Effector memory CD4-positive, alpha-beta T cell (primary cell): ENCODE data around the gene SMIM10L1.

ENCODE experiments used
- DNase-seq, 3 donors: peaks; one replicate each; pipeline ENCODE4 v3.0.0-alpha.2; 2020
- H3K27ac ChIP-seq: 2 replicates; pipeline ENCODE4 v1.7.0; 2013; ENCODE audit warnings: mild to moderate bottlenecking, low read length, moderate library complexity; ENCODE audit not compliant: insufficient read depth, poor library complexity, severe bottlenecking
- H3K27me3 ChIP-seq: replicated peaks from 2 replicates; pipeline ENCODE4 v1.7.0; 2013; ENCODE audit warnings: mild to moderate bottlenecking, low read length; ENCODE audit not compliant: insufficient read depth, control insufficient read depth, poor library complexity, severe bottlenecking
- H3K36me3 ChIP-seq: 2 replicates; pipeline ENCODE4 v1.7.0; 2013; ENCODE audit warnings: mild to moderate bottlenecking, low read length, moderate library complexity; ENCODE audit not compliant: control insufficient read depth, insufficient read depth
- H3K4me1 ChIP-seq: 2 replicates; pipeline ENCODE4 v1.7.0; 2013; ENCODE audit warnings: low read length, mild to moderate bottlenecking; ENCODE audit not compliant: control insufficient read depth, insufficient read depth, poor library complexity, severe bottlenecking
- H3K4me3 ChIP-seq: 2 replicates; pipeline ENCODE4 v1.7.0; 2013; ENCODE audit warnings: low read length, low read depth, mild to moderate bottlenecking; ENCODE audit not compliant: insufficient read depth, poor library complexity, severe bottlenecking
- H3K9me3 ChIP-seq: 2 replicates; pipeline ENCODE4 v1.7.0; 2013; ENCODE audit warnings: mild to moderate bottlenecking, low read length, moderate library complexity; ENCODE audit not compliant: control insufficient read depth

Gene SMIM10L1

DNA sequence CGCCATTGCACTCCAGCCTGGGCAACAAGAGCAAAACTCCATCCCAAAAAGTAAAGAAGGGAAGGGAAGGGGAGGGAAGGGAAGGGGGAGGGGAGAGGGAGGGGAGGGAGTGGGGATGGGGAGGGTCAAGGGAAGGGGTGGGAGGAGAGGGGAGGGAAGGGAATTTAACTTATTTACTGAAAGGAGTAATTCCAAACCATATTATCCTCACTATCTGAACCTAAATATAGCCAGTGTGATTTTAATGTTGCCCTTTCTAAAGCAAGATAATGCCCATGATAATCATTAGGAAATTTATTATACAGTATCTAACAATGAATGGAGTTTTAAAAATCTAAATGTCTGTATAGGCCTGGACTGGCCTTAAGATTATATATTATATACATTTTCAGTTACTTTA lies 7.3 kb downstream of the SMIM10L1 start:
- DNase-seq: no peak
- H3K4me3 ChIP-seq: no peak overlapping the region
- no peaks in the 10 kb centered on the region for H3K9me3 ChIP-seq
- no peaks in the 10 kb centered on the region for H3K27me3 ChIP-seq
- H3K27ac ChIP-seq: no peak overlapping the region
- no peaks in the 10 kb centered on the region for H3K4me1 ChIP-seq
- H3K36me3 ChIP-seq: peaks cover 3% of the 10 kb centered on the region

DNA sequence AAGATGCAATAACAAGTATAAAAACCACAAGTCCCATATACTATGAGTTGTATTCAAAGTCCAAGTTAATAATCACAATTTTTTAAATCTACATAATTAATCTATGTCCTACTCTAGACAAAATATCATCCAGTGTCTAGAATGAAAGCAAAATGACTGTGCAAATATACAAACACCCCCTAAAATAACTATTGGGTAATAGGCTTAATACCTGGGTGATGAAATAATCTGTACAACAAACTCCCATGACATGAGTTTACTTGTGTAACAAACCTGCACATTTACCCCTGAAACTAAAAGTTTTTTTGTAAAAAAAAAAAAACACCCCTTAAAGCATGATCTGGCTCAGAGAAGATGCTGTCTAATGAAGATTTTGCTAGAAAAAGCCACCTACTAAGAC lies 11.5 kb downstream of the SMIM10L1 start:
- H3K9me3 ChIP-seq: no peaks in the 10 kb centered on the region
- no peaks in the 10 kb centered on the region for H3K4me1 ChIP-seq
- no peaks in the 10 kb centered on the region for H3K27me3 ChIP-seq
- H3K36me3 ChIP-seq: no peaks in the 10 kb centered on the region
- no peak for DNase-seq
- no peak overlapping the region for H3K27ac ChIP-seq
- H3K4me3 ChIP-seq: no peak overlapping the region

DNA sequence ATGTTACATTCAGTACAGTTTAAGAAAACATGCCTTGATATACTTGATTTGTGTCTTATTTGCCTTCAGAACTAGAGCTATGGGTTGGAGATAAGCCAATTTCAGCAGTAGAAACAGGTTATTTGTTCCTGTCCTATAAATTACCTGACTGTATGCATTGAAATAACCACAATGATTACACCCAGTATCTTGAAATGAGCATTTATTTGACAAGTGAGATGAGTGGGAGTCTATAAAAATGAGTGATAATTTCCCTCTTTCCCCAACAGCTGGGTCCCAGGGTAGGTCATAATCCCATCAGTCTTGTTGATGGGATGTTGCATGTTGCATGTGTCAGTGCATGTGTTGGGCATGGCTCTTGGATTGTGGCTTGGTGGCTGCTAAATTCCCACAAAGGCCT lies 12.0 kb downstream of the SMIM10L1 start:
- no peak overlapping the region for H3K4me3 ChIP-seq
- no peaks in the 10 kb centered on the region for H3K36me3 ChIP-seq
- DNase-seq: no peak
- no peaks in the 10 kb centered on the region for H3K4me1 ChIP-seq
- no peak overlapping the region for H3K27ac ChIP-seq
- no peaks in the 10 kb centered on the region for H3K9me3 ChIP-seq
- H3K27me3 ChIP-seq: no peaks in the 10 kb centered on the region

DNA sequence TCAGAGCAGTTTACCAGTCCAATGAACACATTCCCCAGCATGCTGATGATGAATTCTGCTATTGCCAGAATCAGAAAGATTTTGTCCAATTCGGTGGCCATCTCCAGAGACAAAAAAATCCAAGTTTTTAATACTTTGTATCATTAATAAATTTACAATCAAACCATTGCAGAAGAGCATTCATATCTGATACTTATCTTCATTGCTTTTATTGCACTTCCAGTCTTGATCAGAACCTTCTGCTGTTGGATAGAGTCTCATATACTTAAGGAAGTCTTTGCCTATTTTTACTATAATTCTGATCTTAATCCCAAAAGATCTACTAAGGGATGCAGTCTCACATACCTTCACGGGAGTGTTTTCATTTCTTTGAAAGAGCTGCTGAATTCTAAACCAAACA lies 15.8 kb downstream of the SMIM10L1 start, which contains the start of gene TAS2R42:
TAS2R42 (minus strand) TSS at position 101 of the 400 bp plus-strand sequence; CDS start at position 101, 0 bp downstream.
- Histone ChIP-seq H3K27ac (no peak within 1 kb of the TSS), H3K4me3 (no peak within 1 kb of the TSS), H3K36me3 (no peaks in the 10 kb centered on the region), H3K27me3 (no peaks in the 10 kb centered on the region), H3K9me3 (no peaks in the 10 kb centered on the region), H3K4me1 (no peaks in the 10 kb centered on the region)
- DNase-seq: no peak

DNA sequence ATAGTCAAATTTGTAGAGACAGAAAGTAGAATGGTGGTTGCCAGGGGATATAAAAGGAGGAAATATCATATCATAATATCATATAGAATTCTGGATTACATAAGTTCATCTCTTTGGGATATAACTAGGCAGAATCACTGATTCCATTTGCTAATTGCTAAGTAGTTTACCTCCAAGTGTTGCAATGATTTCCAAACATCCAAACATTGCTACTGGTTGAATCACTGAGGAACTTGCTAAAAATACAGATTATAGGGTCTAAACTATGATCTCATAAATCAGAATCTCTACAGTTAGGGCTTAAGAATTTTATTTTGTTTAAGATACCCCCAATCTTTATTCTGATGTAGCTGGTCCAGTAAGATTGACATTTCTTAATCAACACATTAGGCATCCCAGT lies 31.8 kb downstream of the SMIM10L1 start:
- Histone ChIP-seq H3K36me3 (no peaks in the 10 kb centered on the region), H3K4me1 (no peaks in the 10 kb centered on the region), H3K27me3 (no peaks in the 10 kb centered on the region), H3K27ac (no peak overlapping the region), H3K4me3 (no peak overlapping the region), H3K9me3 (no peaks in the 10 kb centered on the region)
- DNase-seq: no peak

DNA sequence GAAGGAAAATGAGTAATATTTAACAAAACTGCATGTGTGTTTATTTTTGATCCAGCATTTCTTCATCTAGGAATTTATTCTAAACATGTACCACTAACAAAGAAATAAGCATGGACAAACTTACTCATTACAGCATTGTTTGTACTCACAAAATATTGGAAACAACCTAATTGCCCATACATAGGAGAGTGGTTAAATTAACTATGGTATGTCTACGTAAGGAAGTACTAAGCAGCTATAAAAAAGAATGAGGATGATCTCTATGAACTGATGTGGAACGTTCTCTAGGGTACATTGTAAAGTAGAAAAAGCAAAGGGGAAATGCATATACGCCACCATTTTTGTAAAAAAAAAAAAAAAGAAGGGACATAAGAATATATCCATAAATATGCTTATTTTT lies 33.2 kb downstream of the SMIM10L1 start:
- Histone ChIP-seq H3K27ac (no peak overlapping the region), H3K36me3 (no peaks in the 10 kb centered on the region), H3K4me3 (no peak overlapping the region), H3K4me1 (no peaks in the 10 kb centered on the region), H3K9me3 (no peaks in the 10 kb centered on the region), H3K27me3 (no peaks in the 10 kb centered on the region)
- no peak for DNase-seq

DNA sequence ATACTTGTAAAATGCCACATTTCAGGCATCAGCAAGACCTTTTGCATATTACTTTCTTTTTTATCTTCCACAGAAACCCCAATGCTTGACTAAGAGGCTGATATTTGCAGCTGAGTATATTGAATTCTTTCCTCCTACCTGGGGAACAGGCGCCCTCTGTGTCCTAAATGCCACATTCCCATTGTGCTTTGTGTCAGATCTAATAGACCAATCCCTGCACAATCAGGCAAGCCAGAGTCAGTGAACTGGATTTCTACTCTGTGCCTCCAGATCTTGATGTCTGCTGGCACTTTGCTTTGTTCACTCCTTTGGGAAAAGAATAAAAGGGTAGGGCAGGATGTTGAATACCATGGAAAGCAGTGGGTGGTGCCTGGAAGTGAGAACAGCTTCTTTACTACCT lies 38.1 kb downstream of the SMIM10L1 start:
- Histone ChIP-seq H3K36me3 (no peaks in the 10 kb centered on the region), H3K27ac (no peak overlapping the region), H3K4me1 (no peaks in the 10 kb centered on the region), H3K27me3 (no peaks in the 10 kb centered on the region), H3K4me3 (no peak overlapping the region), H3K9me3 (no peaks in the 10 kb centered on the region)
- DNase-seq: no peak
